Measurements from ENCODE around the gene MARCHF3.

Gene MARCHF3

GRCh38 chr5:126982926-126983873 is 47.2 kb downstream of the MARCHF3 start:
- no peaks in the 10 kb centered on the region for H3K79me2 ChIP-seq
- no peak for TF ChIP-seq CTCF (IDR thresholded peaks at IDR 0.05)
- no peaks in the 10 kb centered on the region for H3K36me3 ChIP-seq (ENCODE audit: control insufficient read depth, insufficient read depth, low read length)
- no peaks in the 10 kb centered on the region for H3K4me1 ChIP-seq
- H3K27ac ChIP-seq: no peak overlapping the region
- H3K27me3 ChIP-seq (ENCODE audit: control insufficient read depth, insufficient read depth, low read length): no peaks in the 10 kb centered on the region
- H2AFZ ChIP-seq: no peak overlapping the region
- no peaks in the 10 kb centered on the region for H3K9me3 ChIP-seq (ENCODE audit: control insufficient read depth, low read length)
- H3K4me3 ChIP-seq (ENCODE audit: low read depth, low read length): no peak overlapping the region
- H3K4me2 ChIP-seq (ENCODE audit: low read length): no peak overlapping the region
- no peak overlapping the region for H3K9ac ChIP-seq

GRCh38 chr5:126982202-126982601 is 48.2 kb downstream of the MARCHF3 start:
- no peak overlapping the region for H3K4me2 ChIP-seq (ENCODE audit: low read length)
- no peaks in the 10 kb centered on the region for H3K9me3 ChIP-seq (ENCODE audit: control insufficient read depth, low read length)
- no peak for TF ChIP-seq CTCF (IDR thresholded peaks at IDR 0.05)
- no peaks in the 10 kb centered on the region for H3K36me3 ChIP-seq (ENCODE audit: control insufficient read depth, insufficient read depth, low read length)
- H2AFZ ChIP-seq: no peak overlapping the region
- no peaks in the 10 kb centered on the region for H3K79me2 ChIP-seq
- H3K9ac ChIP-seq: no peak overlapping the region
- H3K27ac ChIP-seq: no peak overlapping the region
- H3K4me1 ChIP-seq: no peaks in the 10 kb centered on the region
- H3K4me3 ChIP-seq (ENCODE audit: low read depth, low read length): no peak overlapping the region
- no peaks in the 10 kb centered on the region for H3K27me3 ChIP-seq (ENCODE audit: control insufficient read depth, insufficient read depth, low read length)

GRCh38 chr5:126981701-126982100 is 48.7 kb downstream of the MARCHF3 start:
- Histone ChIP-seq H3K4me3 (ENCODE audit: low read depth, low read length) (no peak overlapping the region), H3K27ac (no peak overlapping the region), H3K9me3 (ENCODE audit: control insufficient read depth, low read length) (no peaks in the 10 kb centered on the region), H3K36me3 (ENCODE audit: control insufficient read depth, insufficient read depth, low read length) (no peaks in the 10 kb centered on the region), H3K4me2 (ENCODE audit: low read length) (no peak overlapping the region), H3K4me1 (no peaks in the 10 kb centered on the region), H3K79me2 (no peaks in the 10 kb centered on the region), H3K27me3 (ENCODE audit: control insufficient read depth, insufficient read depth, low read length) (no peaks in the 10 kb centered on the region), H2AFZ (no peak overlapping the region), H3K9ac (no peak overlapping the region)
- no peak for TF ChIP-seq CTCF (IDR thresholded peaks at IDR 0.05)

- H3K9ac ChIP-seq: no peak overlapping the region
- H3K9me3 ChIP-seq (ENCODE audit: control insufficient read depth, low read length): no peaks in the 10 kb centered on the region
- no peaks in the 10 kb centered on the region for H3K27me3 ChIP-seq (ENCODE audit: control insufficient read depth, insufficient read depth, low read length)
- H3K79me2 ChIP-seq: no peaks in the 10 kb centered on the region
- no peak for TF ChIP-seq CTCF (IDR thresholded peaks at IDR 0.05)
- H3K4me2 ChIP-seq (ENCODE audit: low read length): no peak overlapping the region
- no peak overlapping the region for H3K4me3 ChIP-seq (ENCODE audit: low read depth, low read length)
- no peaks in the 10 kb centered on the region for H3K36me3 ChIP-seq (ENCODE audit: control insufficient read depth, insufficient read depth, low read length)
- H3K4me1 ChIP-seq: no peaks in the 10 kb centered on the region
- no peak overlapping the region for H3K27ac ChIP-seq
- no peak overlapping the region for H2AFZ ChIP-seq
Measured at GRCh38 chr5:126981222-126981621, 49.1 kb downstream of the MARCHF3 start.

- H3K79me2 ChIP-seq: no peaks in the 10 kb centered on the region
- no peak for TF ChIP-seq CTCF (IDR thresholded peaks at IDR 0.05)
- no peaks in the 10 kb centered on the region for H3K36me3 ChIP-seq (ENCODE audit: control insufficient read depth, insufficient read depth, low read length)
- no peak overlapping the region for H3K4me2 ChIP-seq (ENCODE audit: low read length)
- H3K4me1 ChIP-seq: no peaks in the 10 kb centered on the region
- H3K9me3 ChIP-seq (ENCODE audit: control insufficient read depth, low read length): no peaks in the 10 kb centered on the region
- H3K27ac ChIP-seq: no peak overlapping the region
- H3K9ac ChIP-seq: no peak overlapping the region
- H2AFZ ChIP-seq: no peak overlapping the region
- no peaks in the 10 kb centered on the region for H3K27me3 ChIP-seq (ENCODE audit: control insufficient read depth, insufficient read depth, low read length)
- no peak overlapping the region for H3K4me3 ChIP-seq (ENCODE audit: low read depth, low read length)
Measured at GRCh38 chr5:126978258-126978657, 52.1 kb downstream of the MARCHF3 start.
